Dedifferentiated amniotic fluid mesenchymal stem cell (primary cell): ENCODE measurements around the gene KXD1.

ENCODE experiments used
- DNase-seq: peaks from one replicate; pipeline ENCODE4 v3.0.0-alpha.2; 2016; ENCODE audit errors: extremely low spot score

Gene KXD1

DNA sequence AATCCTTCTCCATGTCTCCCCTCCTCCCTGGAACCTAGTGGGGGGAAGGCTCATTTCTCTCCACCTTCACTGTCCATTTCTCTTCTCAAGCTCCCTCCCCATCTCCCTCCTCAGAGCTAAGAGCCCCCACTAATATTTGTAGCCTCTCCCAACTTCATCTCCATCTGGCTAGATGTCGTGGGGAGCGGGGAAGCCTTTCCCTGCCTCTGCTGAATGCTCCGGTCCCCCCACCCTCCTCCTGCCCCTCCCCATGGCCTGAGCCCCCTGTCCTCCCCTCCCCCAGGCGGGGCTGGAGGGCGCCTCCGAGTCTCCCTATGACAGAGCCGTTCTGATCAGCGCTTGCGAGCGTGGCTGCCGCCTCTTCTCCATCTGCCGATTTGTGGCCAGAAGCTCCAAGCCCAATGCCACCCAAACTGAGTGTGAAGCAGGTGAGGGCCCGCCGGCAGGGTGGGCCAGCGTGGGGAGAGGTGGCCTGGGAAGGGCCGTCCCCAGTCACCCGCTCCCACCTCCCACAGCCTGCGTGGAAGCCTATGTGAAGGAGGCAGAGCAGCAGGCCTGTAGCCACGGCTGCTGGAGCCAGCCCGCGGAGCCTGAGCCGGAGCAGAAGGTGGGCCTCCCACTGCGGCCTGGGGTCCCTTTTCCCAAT is 56.0 kb downstream of the KXD1 start:
- DNase-seq: no peak

DNA sequence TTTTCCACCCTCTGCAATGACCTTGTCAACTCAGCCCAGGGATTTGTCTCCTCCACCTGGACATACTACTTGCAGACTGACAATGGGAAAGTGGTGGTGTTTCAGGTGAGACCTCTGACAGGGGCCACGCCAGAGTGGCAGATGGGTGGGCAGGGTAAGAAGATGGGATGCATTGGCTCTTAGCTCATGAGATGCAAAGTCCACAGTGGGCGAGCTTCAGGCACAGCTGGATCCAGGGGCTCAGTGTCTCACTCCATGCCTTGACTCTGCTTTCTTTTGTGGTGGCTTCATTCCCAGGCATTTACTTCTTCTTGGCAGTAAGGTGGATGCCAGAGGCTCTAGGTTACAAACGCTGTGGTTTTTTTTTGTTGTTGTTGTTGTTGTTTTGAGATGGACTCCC is 58.4 kb downstream of the KXD1 start:
- DNase-seq: no peak

DNA sequence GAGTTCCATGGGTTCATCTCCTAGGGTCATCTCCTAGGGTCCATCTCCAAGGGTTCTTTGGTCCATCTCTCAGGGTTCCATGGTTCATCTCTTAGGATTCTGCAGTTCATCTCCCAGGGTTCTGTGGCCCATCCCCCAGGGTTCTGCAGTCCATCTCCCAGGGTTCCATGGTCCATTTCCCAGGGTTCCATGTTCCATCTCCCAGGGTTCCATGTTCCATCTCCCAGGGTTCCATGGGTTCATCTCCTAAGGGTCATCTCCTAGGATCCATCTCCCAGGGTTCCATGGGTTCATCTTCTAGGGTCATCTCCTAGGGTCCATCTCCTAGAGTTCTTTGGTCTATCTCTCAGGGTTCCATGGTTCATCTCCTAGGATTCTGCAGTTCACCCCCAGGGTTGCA is 59.9 kb downstream of the KXD1 start:
- DNase-seq: no peak

DNA sequence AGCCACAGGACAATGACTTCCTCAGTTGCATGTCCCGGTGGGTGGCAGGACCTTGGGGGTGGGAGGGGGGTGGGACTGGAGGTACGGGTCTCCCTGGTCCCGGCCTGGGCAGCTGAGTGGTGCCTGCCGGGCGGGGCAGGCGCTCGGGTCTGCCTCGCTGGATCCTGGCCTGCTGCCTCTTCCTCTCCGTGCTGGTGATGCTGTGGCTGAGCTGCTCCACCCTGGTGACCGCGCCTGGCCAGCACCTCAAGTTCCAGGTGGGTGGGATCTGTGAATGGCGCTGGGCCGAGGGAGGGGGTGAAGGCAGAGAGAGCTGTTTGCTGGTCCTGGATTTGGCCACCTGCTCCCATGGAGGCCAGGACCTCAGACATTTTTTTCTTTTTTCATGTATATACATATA is 60.6 kb downstream of the KXD1 start:
- no peak for DNase-seq
